CD4-positive, alpha-beta T cell treated with Interferon alpha-2 for 1 hour (primary cell): ENCODE measurements around the gene TTC14.
A peak's percentile ranks its signal among the peaks of the same experiment; 100 is the strongest.
"Not testable (repeated sequence)": the region's sequence is repeated elsewhere in the genome, so short reads cannot be mapped to it uniquely, and the experiment has no call there.

Experiments used
- DNase-seq, 2 donors: peaks; one replicate each; pipeline ENCODE4 v3.0.0-alpha.2; 2020 to 2022

The TTC14 gene

GRCh38 chr3:180601688-180602666 is at the start of gene TTC14:
TSS of gene TTC14 (plus strand) at chr3:180602163. CDS start at chr3:180602262, 99 bp downstream.
- peak; percentile 94 to 96 for DNase-seq

GRCh38 chr3:180563406-180563805 is 38.6 kb upstream of the TTC14 start:
- no peak for DNase-seq

- no peak for DNase-seq
These were observed 37.3 kb upstream of the TTC14 start for GRCh38 chr3:180564676-180565075.

- no peak for DNase-seq
These were observed 31.7 kb upstream of the TTC14 start for GRCh38 chr3:180570238-180570637.

DNA sequence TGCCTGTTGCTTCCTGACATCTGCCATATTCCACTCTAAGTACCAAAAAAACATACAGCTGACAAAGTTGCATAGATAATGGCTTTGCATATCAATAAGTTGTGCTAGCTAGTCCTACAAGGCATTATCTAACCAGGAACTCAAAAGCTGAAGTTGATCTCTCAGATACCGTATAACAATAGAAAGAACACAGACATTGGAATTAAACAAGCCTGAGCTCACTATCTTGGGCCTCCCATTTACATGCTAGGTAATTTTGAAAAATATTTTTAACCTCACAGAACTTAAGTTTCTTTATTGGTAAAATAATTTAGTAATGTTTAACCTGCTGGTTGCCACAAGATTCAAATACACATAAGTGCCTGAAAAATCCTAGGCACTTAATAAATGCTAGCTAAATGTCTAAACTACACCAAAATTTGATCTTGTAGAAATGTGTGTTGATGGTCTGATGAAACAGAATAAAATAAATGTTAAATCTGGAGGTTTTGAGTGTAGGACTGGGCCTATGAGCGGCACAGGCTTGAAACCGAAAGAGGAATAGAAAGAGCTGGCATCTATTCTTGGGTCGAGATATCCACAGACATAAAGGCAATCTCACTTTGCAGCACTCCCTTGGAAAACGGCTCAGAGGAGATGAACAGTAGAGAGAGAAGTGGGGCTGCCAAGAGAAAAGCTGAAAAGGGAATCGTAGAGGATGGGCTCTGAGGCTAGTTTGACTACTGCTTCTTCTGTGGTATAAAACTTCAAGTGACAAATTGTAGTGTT is 29.9 kb upstream of the TTC14 start:
- no peak for DNase-seq

DNA sequence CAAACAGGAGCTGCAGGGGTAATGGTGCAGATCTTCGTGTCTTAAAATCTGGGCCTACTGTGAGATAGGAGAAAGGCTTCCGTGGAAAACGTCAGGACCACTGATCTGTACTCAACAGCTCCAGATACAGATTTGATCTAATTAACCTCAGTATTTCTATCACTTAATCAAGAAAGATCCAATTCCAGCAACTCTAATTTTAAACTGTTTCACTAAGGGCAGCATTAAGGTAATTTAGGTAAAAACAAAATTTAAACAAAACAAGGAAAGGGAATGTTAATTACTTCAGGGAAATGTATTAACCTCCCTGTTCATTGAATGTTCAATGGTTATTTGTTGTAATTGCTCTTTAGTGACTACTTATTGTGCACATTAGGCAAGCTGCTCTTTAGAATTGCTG is 26.4 kb upstream of the TTC14 start:
- DNase-seq: no peak

GRCh38 chr3:180580934-180581333 is 21.0 kb upstream of the TTC14 start:
- DNase-seq: no peak

DNA sequence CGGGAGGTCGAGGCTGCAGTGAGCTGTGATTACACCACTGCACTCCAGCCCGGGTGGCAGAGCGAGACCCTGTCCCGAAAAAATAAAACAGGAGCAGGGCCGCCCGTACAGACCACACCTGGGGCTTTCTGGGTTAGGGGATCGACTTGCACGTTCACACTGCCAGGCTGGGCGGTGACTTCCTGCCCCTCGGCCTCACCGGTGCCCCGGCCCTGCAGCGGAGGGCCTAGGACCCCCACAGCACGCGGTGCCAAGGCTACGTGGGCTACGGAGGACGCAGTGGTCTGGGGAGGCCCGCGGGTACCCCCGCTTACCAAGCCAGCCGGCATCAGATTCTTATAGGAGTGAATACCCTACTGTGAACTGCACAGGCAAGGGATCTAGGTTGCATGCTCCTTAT is 11.6 kb upstream of the TTC14 start:
- no peak for DNase-seq

DNA sequence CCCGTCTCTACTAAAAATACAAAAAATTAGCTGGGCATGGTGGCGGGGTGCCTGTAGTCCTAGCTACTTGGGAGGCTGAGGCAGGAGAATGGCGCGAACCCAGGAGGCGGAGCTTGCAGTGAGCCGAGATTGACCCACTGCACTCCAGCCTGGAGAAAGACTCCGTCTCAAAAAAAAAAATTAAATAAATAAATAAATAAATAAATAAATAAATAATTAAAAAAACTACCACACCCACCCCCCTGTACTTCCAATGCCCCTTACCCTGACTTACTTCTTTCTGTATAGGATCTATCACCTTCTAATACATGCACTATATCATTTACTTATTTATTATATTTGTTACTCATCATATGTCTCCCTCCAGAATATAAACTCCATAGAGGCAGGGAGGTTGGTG is 8.3 kb upstream of the TTC14 start:
- not testable (repeated sequence) for DNase-seq

DNA sequence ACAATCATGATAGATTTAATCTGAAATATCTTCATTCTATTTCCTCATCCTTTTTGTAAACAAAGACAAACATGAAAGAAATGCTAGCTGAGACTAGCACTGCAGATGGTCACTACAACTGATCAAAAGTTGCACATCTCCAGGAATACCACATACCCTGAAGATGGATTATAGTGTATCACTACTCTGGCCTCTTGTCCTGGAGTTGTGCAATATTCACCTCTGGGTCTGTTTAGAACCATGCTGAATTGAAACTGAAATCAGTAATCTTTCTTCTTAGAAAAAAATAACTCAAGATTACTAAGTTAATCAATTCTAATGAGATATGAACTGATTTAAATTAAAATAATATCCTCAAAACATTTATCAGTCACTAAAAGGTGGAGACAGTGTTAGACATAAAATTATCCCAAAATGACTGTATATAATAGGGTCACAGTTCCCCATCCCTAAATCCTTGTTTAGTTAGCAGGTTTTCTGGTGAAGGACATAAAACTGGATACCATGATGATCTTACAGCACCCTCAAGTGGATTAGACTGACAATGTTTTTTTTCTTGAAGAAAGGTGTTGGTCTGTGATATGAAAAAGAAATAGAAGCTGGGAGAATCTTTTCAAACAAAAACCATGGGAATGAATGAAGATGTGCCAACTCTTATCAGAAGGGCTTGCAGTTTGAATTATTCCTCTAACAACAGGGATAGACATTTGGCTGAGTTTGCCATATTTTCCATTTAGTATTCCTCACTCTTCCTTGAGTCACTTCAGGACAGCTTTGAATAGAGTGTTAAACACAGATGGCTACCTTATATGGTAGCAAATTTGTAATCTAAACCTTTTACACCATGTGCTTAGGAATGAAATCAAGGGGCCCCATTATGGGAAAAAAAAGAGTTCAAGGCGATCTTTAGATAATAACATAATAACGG is 7.1 kb upstream of the TTC14 start:
- DNase-seq: peak in 1 of 2 donors; percentile 12

DNA sequence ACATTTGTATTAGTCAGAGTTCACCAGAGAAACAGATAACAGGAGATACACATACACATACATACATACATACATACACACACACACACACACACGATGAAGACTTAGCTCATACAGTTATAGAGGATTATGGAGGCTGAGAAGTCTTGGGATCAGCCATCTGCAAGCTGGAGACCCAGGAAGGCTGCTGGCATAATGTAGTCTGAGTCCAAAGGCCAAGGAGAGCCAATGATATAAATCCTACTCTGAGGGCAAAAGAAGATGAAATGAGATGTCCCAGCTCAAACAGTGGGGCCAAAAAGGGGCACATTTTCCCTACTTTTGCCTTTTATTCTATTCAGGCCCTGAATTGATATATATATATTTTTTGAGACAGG is 6.4 kb upstream of the TTC14 start:
- DNase-seq: no peak

GRCh38 chr3:180600473-180600872 is 1.5 kb upstream of the TTC14 start:
- no peak for DNase-seq

DNA sequence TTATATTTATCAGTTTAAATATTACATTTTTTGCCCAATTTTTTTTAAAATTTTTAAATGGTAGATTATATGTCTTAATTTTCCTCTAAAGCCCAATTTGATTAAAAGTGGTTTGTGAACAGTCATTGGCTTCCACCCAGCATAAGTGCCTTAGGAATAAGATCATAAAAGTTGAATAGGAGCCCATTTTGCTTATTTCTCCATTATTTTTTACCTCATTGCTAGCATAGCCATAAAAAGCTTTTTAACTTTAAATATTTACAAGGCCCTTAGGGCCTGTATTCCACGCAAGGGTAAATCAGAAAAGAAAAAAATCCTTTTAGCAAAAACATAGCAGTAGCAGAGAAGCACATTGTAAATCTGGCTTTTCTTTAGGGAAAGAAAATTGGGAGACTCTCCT is 9.0 kb downstream of the TTC14 start:
- no peak for DNase-seq

- no peak for DNase-seq
These were observed 10.4 kb downstream of the TTC14 start for GRCh38 chr3:180612364-180612763.

GRCh38 chr3:180615954-180616353 is 14.0 kb downstream of the TTC14 start:
- DNase-seq: no peak

GRCh38 chr3:180617049-180617448 is 15.1 kb downstream of the TTC14 start:
- no peak for DNase-seq

DNA sequence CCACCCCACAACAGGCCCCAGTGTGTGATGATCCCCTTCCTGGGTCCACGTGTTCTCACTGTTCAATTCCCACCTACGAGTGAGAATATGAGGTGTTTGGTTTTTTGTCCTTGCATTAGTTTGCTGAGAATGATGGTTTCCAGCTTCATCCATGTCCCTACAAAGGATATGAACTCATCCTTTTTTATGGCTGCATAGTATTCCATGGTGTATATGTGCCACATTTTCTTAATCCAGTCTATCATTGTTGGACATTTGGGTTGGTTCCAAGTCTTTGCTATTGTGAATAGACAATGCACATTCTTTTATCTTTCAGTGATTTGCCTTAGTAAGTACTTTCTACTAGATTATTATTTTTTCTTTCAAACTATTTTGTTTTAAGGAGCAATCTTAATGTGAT is 16.6 kb downstream of the TTC14 start:
- DNase-seq: not testable (repeated sequence)

- DNase-seq: no peak
These were observed 17.8 kb downstream of the TTC14 start for GRCh38 chr3:180619723-180620122.

- no peak for DNase-seq
These were observed 22.8 kb downstream of the TTC14 start for GRCh38 chr3:180624714-180625113.

DNA sequence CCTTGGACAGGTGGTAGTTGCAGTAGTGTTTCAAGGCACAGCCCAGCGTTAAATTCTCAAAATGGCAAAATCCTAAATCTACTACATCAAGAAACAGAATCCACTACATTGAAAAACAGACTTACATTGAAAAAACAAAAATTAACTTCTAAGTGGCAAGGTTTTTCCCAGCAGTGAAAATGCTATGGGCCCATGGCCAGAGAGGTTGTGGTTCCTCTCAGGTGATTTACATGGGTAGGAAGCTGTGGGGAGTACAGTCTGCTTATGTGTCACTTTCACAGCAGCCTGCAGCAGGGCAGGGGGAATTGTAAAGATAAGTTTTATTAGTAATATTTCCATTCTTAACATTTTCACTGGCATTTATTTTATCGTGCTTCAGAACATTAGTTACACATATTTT is 24.9 kb downstream of the TTC14 start:
- no peak for DNase-seq

DNA sequence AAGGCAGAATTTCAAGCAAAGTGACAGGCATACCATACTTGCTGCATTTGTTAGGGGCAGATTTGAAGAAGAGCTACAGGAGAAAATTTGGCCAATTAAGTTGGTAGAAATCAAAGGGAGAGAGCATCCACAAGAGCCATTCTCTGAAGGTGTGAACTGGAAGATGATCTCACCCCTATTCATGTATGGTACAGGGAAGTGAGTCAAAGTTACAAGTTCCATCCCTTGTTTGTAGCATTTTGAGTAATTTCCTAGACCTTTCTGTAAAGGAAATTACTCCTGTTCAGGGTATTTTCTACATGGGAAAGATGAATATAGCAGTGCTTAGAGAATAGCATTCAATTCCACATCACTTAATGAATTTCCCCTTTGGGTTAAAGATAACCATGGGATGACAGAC is 28.4 kb downstream of the TTC14 start:
- DNase-seq: no peak

DNA sequence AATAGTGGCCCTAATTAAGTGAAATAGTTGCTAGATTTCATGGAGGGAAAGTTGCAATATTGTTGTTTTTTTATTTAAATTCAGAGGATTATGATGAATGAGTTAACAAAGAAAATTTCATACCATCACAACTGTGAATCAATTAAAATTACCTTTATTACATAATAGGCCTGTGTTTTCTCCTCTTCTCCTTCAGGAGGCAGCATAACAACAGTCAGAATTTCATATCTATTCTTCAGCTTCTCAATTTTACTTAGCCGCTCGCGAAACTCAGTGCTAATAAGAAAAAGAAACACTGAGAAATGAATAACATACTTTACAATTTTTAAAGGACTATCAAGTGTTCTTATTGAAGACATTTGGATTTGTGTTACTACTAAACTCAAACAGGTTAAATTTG is 29.4 kb downstream of the TTC14 start:
- DNase-seq: no peak

DNA sequence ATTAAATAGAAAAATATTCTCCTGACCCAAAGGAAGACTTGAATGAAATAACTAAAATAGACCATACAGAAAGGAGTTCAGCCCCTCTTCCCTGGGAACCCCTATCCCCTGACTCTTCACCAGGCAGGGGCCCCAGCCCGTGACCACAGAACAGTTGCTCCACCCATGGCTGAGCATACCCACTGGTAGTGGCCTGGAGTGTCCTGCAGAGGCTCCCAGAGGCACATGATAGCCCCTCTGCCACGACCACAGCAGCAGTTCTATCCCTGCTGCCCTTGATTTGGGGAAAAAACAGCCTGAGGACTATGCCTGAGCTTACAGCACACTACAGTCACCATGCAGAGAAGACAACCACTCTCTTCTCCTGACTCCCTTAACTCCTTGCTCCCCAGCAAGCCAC is 31.8 kb downstream of the TTC14 start:
- DNase-seq: no peak
